Prostate gland (tissue), 2 donors: Measurements from ENCODE around the gene PRR5. TPM values are rescaled to one million over a fixed set of nuclear protein-coding genes. Genes with fewer than 3 reads are reported as not detected.

ENCODE experiments used
- DNase-seq: peaks from one replicate; pipeline ENCODE4 v3.0.0-alpha.2; 2019; ENCODE audit warnings: low spot score
- H3K27ac ChIP-seq, 2 donors: fragments of 200-600 bp; sonication (generic); 2 replicates each; pipeline ENCODE4 v1.5.1; 2017 to 2019
- H3K27me3 ChIP-seq: fragments of 200-600 bp; sonication (generic); replicated peaks from 2 replicates; pipeline ENCODE4 v1.5.1; 2019; ENCODE audit not compliant: insufficient read depth
- H3K36me3 ChIP-seq, 2 donors: fragments of 200-600 bp; sonication (generic); 1 replicate in 1 of 2; 2 replicates in 1 of 2; pipeline versions ENCODE4 v1.5.1 to v1.8.1; 2017 to 2019
- H3K4me1 ChIP-seq: fragments of 200-600 bp; sonication (generic); replicated peaks from 2 replicates; pipeline ENCODE4 v1.5.1; 2019
- H3K4me3 ChIP-seq, 2 donors: fragments of 200-600 bp; sonication (generic); 2 replicates each; pipeline ENCODE4 v1.5.1; 2017 to 2019
- H3K9me3 ChIP-seq: fragments of 200-600 bp; sonication (generic); 2 replicates; pipeline ENCODE4 v1.5.1; 2017
- CTCF ChIP-seq, 4 experiments: fragments of 200-600 bp in 2 of 4; fragments of 450-650 bp in 2 of 4; sonication (generic) in 2 of 4; IDR thresholded peaks; 1 replicate in 3 of 4; 2 replicates in 1 of 4; pipeline ENCODE4 v1.5.1; 2016 to 2019; ENCODE audit warnings: antibody characterized with exemption in 4 of 4, mild to moderate bottlenecking in 2 of 4, moderate library complexity in 2 of 4
- POLR2A ChIP-seq: fragments of 450-650 bp; IDR thresholded peaks from one replicate; pipeline ENCODE4 v1.6.1; 2016; ENCODE audit warnings: antibody characterized with exemption, mild to moderate bottlenecking
- POLR2AphosphoS5 ChIP-seq: sonication (generic); formaldehyde crosslinking; IDR thresholded peaks from one replicate; pipeline ENCODE4 v1.6.1; 2017; ENCODE audit warnings: antibody characterized with exemption
- WGBS: methylation state at CpG from one replicate; pipeline ENCODE4 v1.1.5; 2018; 5-methylcytosine and 5-hydroxymethylcytosine counted together
- intact Hi-C: fragments of 100-400 bp; cut with DNase I; formaldehyde crosslinking; loops from one replicate; pipeline ENCODE4 v1.14.2; 2022
- total RNA-seq, 2 donors: library from RNA; depleted of rRNA; stranded (reverse); fragments of >200 nt; gene quantifications; one replicate each; pipeline ENCODE4 v1.1.0, GENCODE V29; 2016

The PRR5 gene
- total RNA-seq, 2 donors from 2014 or later, result 47.8 to 56.5 TPM

GRCh38 chr22:44734801-44735517, 33.0 kb downstream of the PRR5 start:
- no peaks in the 10 kb centered on the region for H3K4me1 ChIP-seq
- intact Hi-C loops, result loop anchor here (1.0 kb wide), 1 partner anchor 38 kb away; no protein-coding TSS in a partner anchor
- TF ChIP-seq POLR2AphosphoS5 (no peak), POLR2A (no peak), CTCF (IDR thresholded peaks at IDR 0.05) (no peak)
- DNase-seq, result no peak
- H3K4me3 ChIP-seq, result no peak overlapping the region
- 82% methylated on average over 16 of the region's 23 CpGs for WGBS
- no peaks in the 10 kb centered on the region for H3K36me3 ChIP-seq
- H3K27ac ChIP-seq, result no peak overlapping the region
- H3K27me3 ChIP-seq, result no peaks in the 10 kb centered on the region
- H3K9me3 ChIP-seq, result no peaks in the 10 kb centered on the region

GRCh38 chr22:44735518-44736428, 33.8 kb downstream of the PRR5 start:
- Histone ChIP-seq H3K27me3 (no peaks in the 10 kb centered on the region), H3K27ac (no peak overlapping the region), H3K36me3 (no peaks in the 10 kb centered on the region), H3K4me3 (no peak overlapping the region), H3K4me1 (no peaks in the 10 kb centered on the region), H3K9me3 (no peaks in the 10 kb centered on the region)
- peak; percentile 60 for DNase-seq
- TF ChIP-seq POLR2A (no peak), CTCF (IDR thresholded peaks at IDR 0.05) (peak; percentile 96 to 100 (median 98)), POLR2AphosphoS5 (peak; percentile 6)
- intact Hi-C loops, result loop anchor here (1.0 kb wide), 1 partner anchor 38 kb away; no protein-coding TSS in a partner anchor
- WGBS, result 39% methylated on average over 27 of the region's 28 CpGs

- Histone ChIP-seq H3K9me3 (no peaks in the 10 kb centered on the region), H3K4me3 (no peak overlapping the region), H3K4me1 (no peaks in the 10 kb centered on the region), H3K36me3 (no peaks in the 10 kb centered on the region), H3K27ac (no peak overlapping the region), H3K27me3 (no peaks in the 10 kb centered on the region)
- intact Hi-C loops, result no loop called here
- no peak for TF ChIP-seq POLR2AphosphoS5
- no peak for TF ChIP-seq CTCF (IDR thresholded peaks at IDR 0.05)
- TF ChIP-seq POLR2A, result no peak
- DNase-seq, result no peak
- 70% methylated on average over 50 of the region's 52 CpGs for WGBS
These were observed 34.8 kb downstream of the PRR5 start for GRCh38 chr22:44736581-44737405.

DNA sequence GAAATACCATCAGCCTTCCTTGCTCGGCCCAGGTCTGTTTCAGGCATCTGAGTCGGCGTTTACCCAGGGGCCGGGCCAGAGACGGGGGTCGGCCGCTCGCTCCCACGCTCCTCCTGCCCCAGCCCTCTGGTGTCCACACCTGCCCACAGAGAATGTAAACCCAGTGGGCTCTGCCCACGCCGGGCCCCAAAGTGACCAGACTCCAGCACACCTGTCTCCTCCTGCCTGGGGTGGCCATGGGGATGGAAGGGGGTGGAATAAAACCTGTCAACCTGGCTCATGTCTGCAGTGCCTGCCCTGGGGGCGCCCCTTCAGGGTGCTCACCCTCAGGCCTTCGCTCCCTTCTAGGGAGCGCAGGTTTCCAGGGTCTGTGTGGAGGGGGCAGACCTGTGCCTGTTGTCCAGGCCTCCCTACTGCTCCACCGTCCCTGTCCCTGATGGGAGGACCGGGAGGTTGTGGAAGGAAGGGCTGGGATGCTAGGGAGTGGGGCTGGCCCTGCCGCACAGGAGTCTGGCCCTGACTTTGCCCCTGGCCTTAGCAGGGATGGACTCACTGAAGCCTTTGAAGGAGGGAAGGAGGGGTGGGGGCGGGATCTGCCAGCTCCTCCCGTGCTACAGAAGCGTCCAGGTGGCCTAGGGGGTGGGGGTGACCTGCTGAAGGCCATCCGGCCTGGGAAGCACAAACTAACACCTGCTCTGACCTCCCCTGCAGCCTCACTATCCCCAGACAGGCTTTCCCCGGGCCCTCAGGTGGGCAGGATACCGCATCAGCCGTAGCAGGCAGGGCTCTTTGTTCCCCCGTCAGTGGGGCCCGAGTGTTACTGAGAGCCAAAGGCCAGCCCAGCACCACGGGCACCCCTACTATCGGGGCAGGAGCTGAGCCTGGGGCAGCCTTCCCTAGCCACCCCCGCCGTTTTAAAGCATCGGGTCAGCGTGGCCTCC, 35.7 kb downstream of the PRR5 start:
- intact Hi-C loops, result no loop called here
- H3K27me3 ChIP-seq, result no peaks in the 10 kb centered on the region
- no peaks in the 10 kb centered on the region for H3K36me3 ChIP-seq
- no peak overlapping the region for H3K27ac ChIP-seq
- TF ChIP-seq CTCF (IDR thresholded peaks at IDR 0.05) (no peak), POLR2AphosphoS5 (no peak), POLR2A (no peak)
- H3K4me1 ChIP-seq, result no peaks in the 10 kb centered on the region
- DNase-seq, result no peak
- WGBS, result 75% methylated on average over 31 of the region's 32 CpGs
- H3K9me3 ChIP-seq, result no peaks in the 10 kb centered on the region
- H3K4me3 ChIP-seq, result no peak overlapping the region
